Gastrocnemius medialis (tissue), 4 donors: Measurements from ENCODE around the gene C12orf56.

ENCODE experiments used
- CTCF ChIP-seq, 5 experiments: fragments of 450-650 bp in 3 of 5; fragments of 200-600 bp in 2 of 5; sonication (generic) in 2 of 5; IDR thresholded peaks in 4 of 5; conservative IDR thresholded peaks in 1 of 5; 1 replicate in 4 of 5; 2 replicates in 1 of 5; pipeline ENCODE4 v1.5.1; 2016 to 2019; ENCODE audit warnings: antibody characterized with exemption in 5 of 5, mild to moderate bottlenecking in 3 of 5, moderate library complexity in 3 of 5
- POLR2A ChIP-seq, 2 donors: fragments of 450-650 bp; IDR thresholded peaks; one replicate each; pipeline ENCODE4 v1.6.1; 2017; ENCODE audit warnings: antibody characterized with exemption in 2 of 2, mild to moderate bottlenecking in 2 of 2, moderate library complexity in 2 of 2

DNA sequence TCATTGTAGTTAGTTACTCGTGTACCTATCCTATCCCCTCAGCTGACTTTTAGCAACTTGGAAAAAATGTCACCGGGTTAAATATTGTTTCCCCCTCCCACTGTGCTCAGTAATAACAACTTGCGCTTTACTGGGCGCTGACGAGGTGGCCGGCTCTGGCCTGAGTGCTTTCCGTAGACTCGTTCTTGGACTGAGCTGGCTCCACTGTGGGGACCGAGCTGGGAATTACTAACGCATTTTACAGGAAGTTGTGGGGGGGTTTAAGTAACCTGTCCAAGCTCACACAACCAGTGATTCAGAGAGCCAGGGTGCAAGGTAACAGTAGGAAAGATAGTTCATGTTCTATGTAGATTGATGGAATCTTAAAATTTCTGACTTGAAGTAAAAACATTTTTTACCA is 86.0 kb downstream of the C12orf56 start:
- TF ChIP-seq CTCF (IDR thresholded peaks at IDR 0.05 in 4 of 5, conservative IDR thresholded peaks at IDR 0.05 in 1 of 5) (no peak), POLR2A (IDR thresholded peaks at IDR 0.05) (no peak)
